Keratinocyte (primary cell): ENCODE results near the gene BABAM2. TPM values are rescaled to one million over a fixed set of nuclear protein-coding genes. Genes with fewer than 3 reads are reported as not detected.

Source experiments
- DNase-seq: peaks from one replicate; pipeline ENCODE4 v3.0.0-alpha.2; 2011; ENCODE audit warnings: low read depth, missing footprints, low spot score
- FAIRE-seq: peaks from 2 replicates; lab custom pipeline; 2011; peaks lifted over from hg19 to GRCh38; lab: Jason Lieb, UNC
- H2AFZ ChIP-seq: 2 replicates; pipeline ENCODE4 v1.6.0; 2012; ENCODE audit warnings: low read length, control low read depth, inconsistent platforms; ENCODE audit not compliant: control insufficient read depth
- H3K27ac ChIP-seq: 2 replicates; pipeline ENCODE4 v1.5.1; 2011; ENCODE audit warnings: low read length; ENCODE audit not compliant: control insufficient read depth, insufficient read depth
- H3K27me3 ChIP-seq: 3 replicates; pipeline ENCODE4 v1.6.0; 2011; ENCODE audit warnings: low read length; ENCODE audit not compliant: control insufficient read depth, insufficient read depth; ENCODE audit errors: extremely low read depth
- H3K36me3 ChIP-seq, 2 experiments: 2 replicates in 1 of 2; 3 replicates in 1 of 2; pipeline ENCODE4 v1.5.1; 2011; ENCODE audit warnings: low read length in 2 of 2, mild to moderate bottlenecking in 1 of 2; ENCODE audit not compliant: control insufficient read depth in 2 of 2, insufficient read depth in 2 of 2; ENCODE audit errors: extremely low read depth in 1 of 2
- H3K4me1 ChIP-seq: 3 replicates; pipeline ENCODE4 v1.5.1; 2011; ENCODE audit warnings: low read length; ENCODE audit not compliant: control insufficient read depth, insufficient read depth; ENCODE audit errors: extremely low read depth
- H3K4me2 ChIP-seq: 3 replicates; pipeline ENCODE4 v1.6.0; 2011; ENCODE audit warnings: low read depth, low read length; ENCODE audit not compliant: control insufficient read depth, insufficient read depth; ENCODE audit errors: extremely low read depth
- H3K4me3 ChIP-seq, 3 experiments: fragments of 200-600 bp in 1 of 3; sonication (generic) in 1 of 3; 2 replicates in 2 of 3; 3 replicates in 1 of 3; pipeline ENCODE4 v1.5.1; 2011 to 2016; ENCODE audit warnings: low read length in 3 of 3, mild to moderate bottlenecking in 3 of 3, control low read depth in 2 of 3, inconsistent platforms in 1 of 3, low read depth in 1 of 3, mixed read lengths in 1 of 3, mixed run types in 1 of 3, moderate library complexity in 1 of 3; ENCODE audit not compliant: control insufficient read depth in 2 of 3, insufficient read depth in 2 of 3; ENCODE audit errors: extremely low read depth in 1 of 3
- H3K79me2 ChIP-seq: 2 replicates; pipeline ENCODE4 v1.6.0; 2012; ENCODE audit warnings: low read length; ENCODE audit not compliant: control insufficient read depth, insufficient read depth
- H3K9ac ChIP-seq: 3 replicates; pipeline ENCODE4 v1.6.0; 2011; ENCODE audit warnings: low read length; ENCODE audit not compliant: control insufficient read depth, insufficient read depth; ENCODE audit errors: extremely low read depth
- H3K9me1 ChIP-seq: 3 replicates; pipeline ENCODE4 v1.6.0; 2011; ENCODE audit warnings: low read length; ENCODE audit not compliant: control insufficient read depth, insufficient read depth; ENCODE audit errors: extremely low read depth
- H3K9me3 ChIP-seq: 2 replicates; pipeline ENCODE4 v1.5.1; 2012; ENCODE audit warnings: low read depth, low read length; ENCODE audit not compliant: control insufficient read depth
- H4K20me1 ChIP-seq: 3 replicates; pipeline ENCODE4 v1.6.0; 2011; ENCODE audit warnings: low read length; ENCODE audit not compliant: control insufficient read depth, insufficient read depth; ENCODE audit errors: extremely low read depth
- CTCF ChIP-seq, 3 experiments: IDR thresholded peaks in 1 of 3; conservative IDR thresholded peaks in 1 of 3; optimal IDR thresholded peaks in 1 of 3; 2 replicates in 2 of 3; 3 replicates in 1 of 3; pipeline versions ENCODE3 to v1.5.1; 2011; ENCODE audit warnings: low read length in 3 of 3, mild to moderate bottlenecking in 3 of 3, moderate library complexity in 2 of 3, control low read depth in 1 of 3, inconsistent platforms in 1 of 3; ENCODE audit not compliant: insufficient read depth in 2 of 3; ENCODE audit errors: extremely low read depth in 1 of 3
- EZH2 ChIP-seq: IDR thresholded peaks from one replicate; pipeline ENCODE4 v1.6.1; 2012; ENCODE audit warnings: inconsistent platforms, mild to moderate bottlenecking, low read length, moderate library complexity
- dilution Hi-C: fragments of 300-500 bp; cut with MboI; formaldehyde crosslinking; loops from one replicate; pipeline ENCODE4 v1.7.0; 2020; ENCODE audit warnings: low sequenced_read_pairs; ENCODE audit not compliant: extremely low pct_ligation_motif_present
- polyA plus RNA-seq, 5 experiments: library from polyadenylated mRNA; depleted of rRNA in 3 of 5; stranded (reverse) in 3 of 5; stranded (forward) in 1 of 5; unstranded in 1 of 5; fragments of >200 nt; gene quantifications; 1 replicate in 1 of 5; 2 replicates in 3 of 5; 3 replicates in 1 of 5; pipeline versions ENCODE4 v1.2.1 to v1.2.3, GENCODE V29; 2011 to 2012; ENCODE audit warnings: missing spikeins in 2 of 5, low read depth in 1 of 5, low replicate concordance in 1 of 5

The BABAM2 gene
- polyA plus RNA-seq, 1 donor (not counting 4 experiments of a cell fraction or from before 2014, with no cell fraction given), result 29.8 TPM

GRCh38 chr2:28035816-28036215 lies 145.3 kb downstream of the BABAM2 start:
- Histone ChIP-seq H3K4me3 (no peak overlapping the region), H3K9ac (no peak overlapping the region), H3K4me2 (no peak overlapping the region), H3K27ac (no peak overlapping the region), H3K9me3 (no peaks in the 10 kb centered on the region), H2AFZ (no peak overlapping the region), H3K9me1 (no peaks in the 10 kb centered on the region), H3K36me3 (no peaks in the 10 kb centered on the region), H3K4me1 (no peaks in the 10 kb centered on the region), H4K20me1 (no peaks in the 10 kb centered on the region), H3K27me3 (no peaks in the 10 kb centered on the region), H3K79me2 (no peaks in the 10 kb centered on the region)
- TF ChIP-seq CTCF (optimal IDR thresholded peaks at IDR 0.05 in 1 of 3, IDR thresholded peaks at IDR 0.05 in 1 of 3, conservative IDR thresholded peaks at IDR 0.05 in 1 of 3; ENCODE audit: extremely low read depth in 1 of 3, insufficient read depth in 2 of 3, low read length in 3 of 3) (no peak), EZH2 (no peak)
- DNase-seq (no peak), FAIRE-seq (no peak)
- dilution Hi-C loops, result no loop called here

- no peaks in the 10 kb centered on the region for H3K4me1 ChIP-seq
- H3K79me2 ChIP-seq, result no peaks in the 10 kb centered on the region
- DNase-seq, result no peak
- no peak overlapping the region for H3K27ac ChIP-seq
- no peaks in the 10 kb centered on the region for H3K9me3 ChIP-seq
- H3K4me3 ChIP-seq, result no peak overlapping the region
- no peak for FAIRE-seq
- TF ChIP-seq CTCF (optimal IDR thresholded peaks at IDR 0.05 in 1 of 3, IDR thresholded peaks at IDR 0.05 in 1 of 3, conservative IDR thresholded peaks at IDR 0.05 in 1 of 3; ENCODE audit: extremely low read depth in 1 of 3, insufficient read depth in 2 of 3, low read length in 3 of 3) (no peak), EZH2 (no peak)
- no peak overlapping the region for H3K4me2 ChIP-seq
- H3K9ac ChIP-seq, result no peak overlapping the region
- no peaks in the 10 kb centered on the region for H4K20me1 ChIP-seq
- H3K9me1 ChIP-seq, result no peaks in the 10 kb centered on the region
- H3K36me3 ChIP-seq, result no peaks in the 10 kb centered on the region
- dilution Hi-C loops, result no loop called here
- no peaks in the 10 kb centered on the region for H3K27me3 ChIP-seq
- no peak overlapping the region for H2AFZ ChIP-seq
These were observed 145.8 kb downstream of the BABAM2 start for GRCh38 chr2:28036307-28036706.
